ENCODE measurements around the gene ACTRT2. TPM values are rescaled to one million over a fixed set of nuclear protein-coding genes. Genes with fewer than 3 reads are reported as not detected.

ACTRT2 gene
- not detected in 5 replicates for total RNA-seq (2022; extraction: Qiagen RNA extraction)

DNA sequence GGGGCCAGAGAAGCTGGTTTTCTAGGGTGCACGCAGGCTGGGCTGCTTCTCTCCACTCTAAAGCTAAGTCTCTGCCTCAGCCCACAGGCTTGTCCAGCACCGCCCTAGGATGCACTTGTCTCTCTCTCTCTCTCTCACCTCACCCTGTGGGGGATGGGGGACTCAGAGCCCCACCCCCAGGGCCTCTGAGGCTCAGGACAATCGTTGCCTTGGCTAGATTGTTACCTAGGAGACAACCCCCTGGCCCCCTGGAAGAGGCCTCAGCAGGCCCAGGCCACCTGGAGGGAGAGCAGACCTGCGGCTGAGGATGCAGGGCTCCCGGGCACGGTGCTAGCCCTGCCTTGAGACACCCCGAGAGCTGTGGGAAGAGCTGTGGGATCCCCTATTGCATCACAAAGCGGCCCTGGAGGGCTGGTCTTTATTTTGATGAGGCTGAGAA lies at the start of gene ACTRT2:
Gene ACTRT2, plus strand, starts transcription at position 235 of the 439 bp plus-strand sequence. CDS start 220 bp downstream, outside the sequence.

GRCh38 chr1:3068564-3069431 lies 47.5 kb downstream of the ACTRT2 start, which contains the start of gene PRDM16:
PRDM16 (plus strand) TSS chr1:3069203; CDS start chr1:3069260, 57 bp downstream.

Other genes starting within 250 kb of the ACTRT2 start
- gene TTC34, start 219.8 kb upstream of the ACTRT2 start, total RNA-seq (2022; extraction: Qiagen RNA extraction) = 0.02 to 0.05 TPM (median 0.03 TPM) in 5 replicates
- gene PRDM16, start 47.7 kb downstream of the ACTRT2 start, total RNA-seq (2022; extraction: Qiagen RNA extraction) = 0.15 to 0.49 TPM (median 0.18 TPM) in 5 replicates